CD4-positive, alpha-beta T cell treated with Interleukin-4 for 1 hour (primary cell): ENCODE data around the gene EOLA1.
"Not testable (repeated sequence)": the region's sequence is repeated elsewhere in the genome, so short reads cannot be mapped to it uniquely, and the experiment has no call there.

Source experiments
- DNase-seq, 2 donors: peaks; one replicate each; pipeline ENCODE4 v3.0.0-alpha.2; 2020 to 2022

The EOLA1 gene

DNA sequence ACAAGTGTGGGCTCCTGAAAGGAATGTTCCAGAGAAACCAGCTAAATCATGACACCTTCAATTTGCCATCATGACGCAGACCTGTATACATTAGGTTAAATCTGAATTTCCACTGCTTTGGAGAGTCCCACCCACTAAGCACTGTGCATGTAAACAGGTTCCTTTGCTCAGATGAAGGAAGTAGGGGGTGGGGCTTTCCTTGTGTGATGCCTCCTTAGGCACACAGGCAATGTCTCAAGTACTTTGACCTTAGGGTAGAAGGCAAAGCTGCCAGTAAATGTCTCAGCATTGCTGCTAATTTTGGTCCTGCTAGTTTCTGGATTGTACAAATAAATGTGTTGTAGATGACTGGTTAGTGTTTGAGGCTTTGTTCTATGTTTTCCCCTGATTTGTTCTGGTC lies 6.2 kb downstream of the EOLA1 start:
- not testable (repeated sequence) for DNase-seq

DNA sequence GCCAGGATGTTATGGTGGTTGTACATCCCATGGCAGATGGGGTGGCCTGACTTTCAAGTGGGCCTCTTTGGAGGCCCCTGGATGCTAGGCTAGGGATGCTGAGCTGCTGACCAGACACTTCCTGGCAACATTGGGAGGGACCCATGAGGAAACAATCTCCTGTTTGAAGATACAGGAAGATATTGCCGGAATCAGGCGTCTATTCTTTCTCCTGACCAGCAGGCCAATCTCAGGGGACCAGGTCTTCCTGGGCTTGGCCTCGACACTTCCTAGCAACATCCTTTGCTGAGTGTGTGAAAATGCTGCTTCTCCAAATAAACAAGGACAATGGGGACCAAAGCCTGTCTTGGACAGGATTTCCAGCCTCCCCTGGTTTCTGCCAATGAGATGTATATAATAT lies 7.0 kb downstream of the EOLA1 start:
- not testable (repeated sequence) for DNase-seq

DNA sequence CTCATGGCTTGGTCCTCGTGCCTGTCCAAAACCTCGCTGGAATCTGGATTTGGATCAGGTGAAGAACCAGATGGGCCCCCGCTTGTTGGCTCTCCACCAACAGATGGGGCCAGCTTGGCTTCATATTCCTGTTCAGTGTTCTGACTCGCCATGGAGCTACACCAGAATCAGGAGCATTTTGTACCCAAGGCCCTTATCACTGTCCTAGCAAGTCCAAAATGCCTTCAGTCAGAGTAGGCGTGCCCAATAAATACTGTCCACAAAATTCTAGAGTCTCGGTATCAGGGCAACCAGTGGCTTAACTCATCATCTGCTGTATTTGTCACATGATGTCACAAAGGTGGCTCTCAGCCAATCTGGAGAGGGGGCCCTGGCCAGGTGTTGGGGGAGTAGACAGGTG lies 8.9 kb downstream of the EOLA1 start, which contains the start of gene HSFX3:
Gene HSFX3, minus strand, starts transcription at position 224 of the 400 bp plus-strand sequence. Its CDS starts 72 bp downstream, at position 152.
- DNase-seq = not testable (repeated sequence)

DNA sequence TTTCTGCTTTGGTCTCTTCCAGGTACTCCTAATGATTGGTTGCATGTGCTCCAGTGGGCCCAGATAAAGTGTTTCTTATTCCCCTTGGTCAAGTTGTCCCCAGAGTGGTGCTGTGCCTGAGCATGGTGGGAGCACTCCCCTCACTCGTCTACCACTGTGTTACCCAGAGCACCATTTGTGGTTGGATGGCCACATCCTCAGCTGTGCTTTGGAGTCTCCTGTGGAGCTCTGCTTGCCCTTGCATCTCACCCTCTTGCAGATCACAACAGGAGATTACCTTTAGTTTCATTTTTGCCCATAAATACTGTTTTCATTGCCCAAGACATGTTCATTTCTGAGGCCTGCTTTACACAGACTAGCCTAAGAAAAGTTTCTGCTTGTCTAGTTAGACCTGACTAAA lies 9.6 kb downstream of the EOLA1 start:
- DNase-seq = not testable (repeated sequence)

DNA sequence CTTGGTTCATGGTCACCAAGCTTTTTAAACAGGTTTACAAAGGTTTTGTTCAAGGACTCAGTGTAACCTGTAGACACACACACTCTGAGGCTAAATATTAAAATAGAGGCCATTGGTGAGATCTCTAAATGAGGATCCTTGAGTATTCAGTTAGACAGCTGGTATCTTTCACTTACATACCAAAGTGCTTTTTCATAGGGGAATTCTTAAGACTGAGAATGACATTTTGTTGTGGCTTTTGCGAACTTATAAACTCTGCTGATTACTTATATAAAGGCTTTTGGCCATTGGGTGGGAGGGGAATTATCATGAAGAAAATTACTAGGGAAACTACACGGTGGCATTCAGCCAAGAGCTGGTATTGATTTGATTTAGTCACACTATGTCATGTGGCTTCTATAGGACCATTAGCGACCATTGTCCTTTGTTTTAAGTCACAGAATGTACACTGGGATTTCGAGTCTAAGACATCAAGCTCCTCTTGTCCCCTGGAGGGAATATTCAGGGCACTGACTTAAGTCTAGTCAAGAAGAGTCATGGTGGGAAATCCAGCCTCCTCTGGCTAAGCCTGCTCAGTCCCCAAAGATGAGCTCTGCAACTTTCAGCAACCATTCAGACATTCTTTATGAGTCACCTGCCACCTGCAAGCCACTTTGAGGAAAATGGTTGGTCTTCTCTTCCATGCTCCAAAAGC lies 10.6 kb downstream of the EOLA1 start:
- not testable (repeated sequence) for DNase-seq

DNA sequence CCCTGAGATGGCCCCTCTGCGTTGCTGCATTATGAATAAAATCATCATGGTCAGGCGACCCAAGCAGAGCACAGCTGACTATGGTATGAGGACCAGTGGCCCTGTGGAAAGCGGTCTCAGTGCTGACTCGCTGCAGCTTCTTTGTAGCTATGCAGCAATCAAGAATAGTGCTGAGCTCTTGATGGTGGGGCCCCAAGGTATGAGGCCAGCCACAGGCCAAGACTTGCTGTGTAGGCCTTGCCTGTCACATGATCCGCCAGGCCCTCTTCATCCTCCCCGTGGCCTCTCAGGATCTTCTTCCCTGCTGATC lies 11.1 kb downstream of the EOLA1 start:
- DNase-seq = not testable (repeated sequence)

DNA sequence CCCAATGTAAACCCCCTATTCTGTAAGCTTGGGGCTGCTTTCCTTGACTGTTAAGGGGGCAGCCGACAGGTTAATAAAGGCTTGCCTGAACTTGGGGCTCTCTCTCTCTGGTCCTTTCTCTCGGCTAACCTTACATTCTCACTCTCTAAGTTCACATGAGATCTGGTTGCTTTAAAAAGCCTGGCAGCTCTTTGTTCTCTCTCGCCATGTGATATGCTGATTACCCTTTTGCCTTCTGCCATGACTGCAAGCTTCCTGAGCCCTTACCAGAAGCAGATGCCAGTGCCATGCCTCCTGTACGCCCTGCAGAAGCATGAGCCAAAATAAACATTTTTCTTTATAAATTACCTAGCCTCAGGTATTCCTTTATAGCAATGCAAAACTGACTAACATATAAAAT lies 14.4 kb downstream of the EOLA1 start:
- DNase-seq = not testable (repeated sequence)

DNA sequence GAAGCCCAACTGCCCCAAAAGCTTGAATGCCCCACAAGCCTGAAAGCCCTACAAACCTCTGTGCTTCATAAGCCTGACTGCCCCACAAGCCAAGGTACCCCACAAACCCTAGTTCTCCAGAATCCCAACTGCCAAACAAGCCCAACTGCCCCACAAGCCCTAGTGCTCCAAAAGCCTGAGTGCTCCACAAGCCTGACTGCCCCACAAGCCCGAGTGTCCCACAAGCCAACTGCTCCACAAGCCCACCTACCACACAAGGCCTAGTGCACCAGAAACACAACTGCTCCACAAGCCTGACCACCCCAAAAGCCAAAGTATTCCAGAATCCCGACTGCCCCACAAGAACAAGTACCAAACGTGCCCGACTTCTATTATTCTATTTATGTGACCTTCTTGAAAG lies 22.5 kb downstream of the EOLA1 start:
- DNase-seq = no peak

DNA sequence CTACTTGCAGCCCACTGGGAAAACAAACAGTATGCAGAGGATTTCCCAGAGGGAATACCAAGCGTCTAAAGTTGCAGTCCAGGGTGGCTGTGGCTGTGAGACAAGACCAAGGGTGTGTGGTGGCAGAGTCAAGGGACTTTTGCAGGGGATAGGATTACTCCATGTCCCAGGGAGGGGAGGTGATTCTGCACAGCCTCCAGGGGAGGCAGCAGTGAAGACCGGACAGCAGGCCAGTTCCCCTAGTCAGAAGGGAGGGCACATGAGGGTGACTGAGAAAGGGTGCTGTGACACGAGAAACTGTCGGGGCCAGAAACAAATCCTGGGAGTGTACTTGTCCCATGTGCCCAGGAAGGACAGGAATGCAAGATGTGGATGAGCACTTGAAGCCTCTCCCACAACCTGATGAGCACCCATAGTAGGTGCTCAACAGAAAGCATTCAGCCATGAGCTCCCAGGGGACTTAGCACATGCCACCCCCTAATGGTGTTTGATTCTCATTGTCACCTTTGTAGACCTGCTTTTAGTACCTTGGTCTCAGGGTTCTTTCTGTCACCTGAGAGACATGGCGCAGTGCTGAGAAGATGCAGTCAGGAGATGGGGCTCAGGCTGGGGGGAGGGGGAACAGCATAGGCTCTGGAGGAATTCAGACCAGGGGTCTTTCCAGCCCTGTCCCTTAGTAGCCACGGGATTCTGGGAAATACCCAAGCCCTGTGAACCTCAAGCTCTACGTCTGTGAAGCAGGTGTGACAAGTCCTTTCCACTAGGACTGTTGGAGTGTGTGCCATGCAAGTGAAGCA lies 27.0 kb downstream of the EOLA1 start:
- no peak for DNase-seq

DNA sequence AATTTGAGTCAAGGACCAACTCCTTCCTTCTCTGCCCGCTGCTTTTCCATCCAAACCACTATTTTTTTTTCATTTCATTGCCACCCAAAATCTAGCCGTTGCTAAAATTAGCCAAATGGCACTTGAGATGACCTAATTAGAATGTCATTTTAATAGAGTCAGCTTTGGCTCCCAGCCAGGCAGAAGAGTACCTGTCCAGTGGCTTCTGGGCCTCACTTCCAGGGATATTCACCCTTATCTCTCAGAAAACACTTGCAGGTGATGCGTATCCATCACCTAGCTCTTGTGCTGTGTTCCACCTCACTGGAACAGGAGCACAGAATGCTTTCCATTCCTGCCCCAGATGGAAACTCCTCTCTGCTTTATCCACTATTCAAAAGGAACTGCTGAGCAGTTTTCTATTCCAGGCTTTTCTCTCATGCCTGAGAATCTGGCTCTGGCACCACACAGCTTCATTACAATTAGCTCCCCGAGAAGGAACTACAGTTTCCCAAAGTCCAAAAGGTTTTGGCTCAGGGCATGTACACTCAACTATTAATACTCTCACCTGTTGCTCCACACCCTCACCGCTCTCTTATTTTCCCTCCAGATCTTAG lies 28.0 kb downstream of the EOLA1 start:
- no peak for DNase-seq

DNA sequence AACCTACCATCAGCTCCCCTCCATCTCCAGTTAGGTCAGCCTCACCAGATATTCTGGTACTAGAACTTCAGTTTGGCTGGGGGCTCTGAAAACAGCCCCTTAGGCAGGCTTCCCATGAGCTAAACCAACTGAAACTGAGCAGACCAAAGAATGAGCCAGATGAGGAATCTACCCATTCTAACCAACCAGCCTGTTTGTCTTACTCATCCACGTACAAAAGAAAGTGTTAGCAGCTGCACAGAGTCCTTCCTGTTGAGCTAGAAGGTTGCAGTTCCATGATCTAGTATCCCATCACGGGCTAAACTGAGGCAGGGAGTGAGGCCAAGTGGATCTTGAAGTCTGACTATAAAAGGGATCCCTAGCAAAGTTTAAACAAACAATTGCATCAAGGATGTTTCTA lies 29.0 kb downstream of the EOLA1 start:
- no peak for DNase-seq

DNA sequence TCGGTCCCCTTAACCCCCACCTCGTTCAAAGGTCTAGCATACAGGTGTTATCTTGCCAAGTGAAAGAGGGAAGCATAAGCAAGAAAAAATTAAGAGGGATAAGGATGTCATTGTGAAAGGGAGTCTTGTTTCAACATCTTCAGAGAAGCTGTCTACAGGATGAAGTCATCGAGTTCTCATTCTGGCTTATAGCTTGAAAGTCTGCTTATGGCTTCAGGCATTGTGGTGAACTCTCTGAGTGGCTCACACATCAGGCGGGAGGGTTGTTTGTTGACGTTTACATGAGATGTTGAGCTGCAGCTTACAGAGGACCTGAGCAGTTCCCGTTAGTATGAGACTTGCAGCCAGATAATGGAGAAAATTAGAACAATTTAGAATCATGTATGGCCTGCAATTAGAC lies 29.9 kb downstream of the EOLA1 start:
- DNase-seq = no peak

DNA sequence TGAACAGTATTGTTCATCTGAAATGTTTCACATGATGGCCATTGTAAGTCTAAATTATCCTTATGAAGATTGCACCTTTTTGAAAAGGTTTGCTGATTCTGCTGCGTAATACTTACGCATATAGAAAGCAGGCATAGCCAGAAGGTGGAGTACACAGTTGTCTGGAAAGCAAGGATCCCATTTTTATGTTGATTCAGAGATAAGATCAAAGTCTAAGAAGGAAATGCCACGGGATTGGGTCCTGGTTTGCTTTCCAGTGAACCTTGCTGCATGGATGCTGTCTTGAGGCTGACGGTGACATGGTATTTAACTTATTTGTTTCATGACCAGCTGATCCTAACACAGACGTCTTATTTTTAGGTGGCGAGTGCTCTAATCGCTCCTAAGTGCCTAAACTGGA lies 31.0 kb downstream of the EOLA1 start:
- no peak for DNase-seq

DNA sequence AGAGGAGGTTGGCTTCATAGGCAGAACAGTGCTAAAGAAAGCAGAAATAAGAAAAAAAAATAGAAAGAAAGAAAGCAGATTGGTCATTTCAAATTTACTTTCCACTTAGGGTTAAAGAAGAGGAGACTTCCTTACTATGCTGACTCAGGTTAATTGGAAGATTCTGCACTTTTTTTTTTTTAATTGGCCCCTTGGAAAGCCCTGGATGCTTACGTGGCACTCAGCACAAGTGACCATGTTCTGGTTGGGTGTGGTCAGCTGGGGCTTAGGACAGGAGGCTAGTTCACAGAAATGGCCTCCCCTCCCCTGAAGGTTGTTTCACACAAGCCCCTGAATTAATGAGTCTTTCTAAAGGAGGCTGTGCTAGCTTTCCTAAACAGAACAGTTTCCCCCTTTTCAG lies 31.9 kb downstream of the EOLA1 start:
- DNase-seq = no peak

DNA sequence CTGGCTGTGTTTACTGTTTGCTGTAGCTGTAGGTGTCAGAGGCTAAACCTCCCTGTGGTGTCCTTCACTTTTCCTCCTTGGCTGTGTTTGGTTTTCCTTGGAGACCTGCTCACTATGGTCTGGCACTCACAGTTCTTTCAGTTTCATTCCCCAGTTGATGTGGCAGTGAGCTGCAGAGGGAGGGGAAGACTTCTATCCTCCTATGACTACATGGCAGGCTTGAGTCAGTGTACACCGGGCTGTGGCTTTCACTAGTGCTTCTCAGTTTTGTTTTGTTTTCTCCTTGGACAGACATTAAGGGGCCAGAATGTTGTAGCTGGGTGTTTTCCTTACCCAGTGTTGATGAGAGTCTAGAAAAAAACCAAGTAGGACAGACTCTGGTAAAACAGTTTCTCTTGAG lies 32.6 kb downstream of the EOLA1 start:
- not testable (repeated sequence) for DNase-seq

DNA sequence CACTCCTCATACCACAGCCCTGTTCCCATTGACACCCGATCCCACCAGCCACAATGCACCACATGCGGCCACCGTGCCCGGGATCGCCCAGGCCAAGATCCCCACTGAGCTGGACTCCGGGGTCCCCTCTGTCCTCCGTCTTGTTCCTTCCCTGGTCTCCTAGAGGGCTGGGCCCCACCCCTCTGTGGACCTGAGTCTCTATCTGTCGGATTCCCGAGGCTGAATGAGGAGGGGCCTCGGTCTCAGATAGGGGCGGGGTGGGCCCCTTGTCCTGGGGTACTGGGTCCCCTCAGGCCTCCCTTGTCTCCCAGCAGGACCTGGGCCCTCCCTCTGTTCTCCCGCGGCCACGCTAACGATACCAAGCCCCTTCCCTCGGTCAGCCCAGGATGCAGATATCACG lies 44.8 kb downstream of the EOLA1 start:
- not testable (repeated sequence) for DNase-seq

DNA sequence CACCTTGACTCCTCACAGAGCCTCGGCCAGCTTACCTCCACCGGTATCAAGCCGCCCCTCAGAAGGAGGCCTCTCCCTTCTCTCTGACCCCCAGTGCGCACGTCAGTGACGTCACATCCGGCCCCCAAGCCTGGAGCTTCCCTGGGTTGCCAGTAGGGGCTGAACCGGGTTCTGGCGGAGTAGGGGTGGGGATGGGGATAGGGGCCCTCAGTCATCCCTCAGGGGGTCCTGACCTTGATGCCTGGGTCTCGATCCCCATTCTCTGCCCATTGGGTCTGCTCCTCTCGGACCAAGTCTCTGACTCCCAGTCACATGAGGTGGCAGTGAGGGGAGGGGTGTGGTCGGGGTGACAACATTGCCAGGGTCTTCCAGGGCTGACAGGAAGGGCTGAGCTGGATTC lies 46.5 kb downstream of the EOLA1 start, which contains the start of gene MAGEA9B:
Gene MAGEA9B, minus strand, starts transcription at position 101 of the 400 bp plus-strand sequence. CDS start 4,280 bp downstream, outside the sequence.
- not testable (repeated sequence) for DNase-seq

DNA sequence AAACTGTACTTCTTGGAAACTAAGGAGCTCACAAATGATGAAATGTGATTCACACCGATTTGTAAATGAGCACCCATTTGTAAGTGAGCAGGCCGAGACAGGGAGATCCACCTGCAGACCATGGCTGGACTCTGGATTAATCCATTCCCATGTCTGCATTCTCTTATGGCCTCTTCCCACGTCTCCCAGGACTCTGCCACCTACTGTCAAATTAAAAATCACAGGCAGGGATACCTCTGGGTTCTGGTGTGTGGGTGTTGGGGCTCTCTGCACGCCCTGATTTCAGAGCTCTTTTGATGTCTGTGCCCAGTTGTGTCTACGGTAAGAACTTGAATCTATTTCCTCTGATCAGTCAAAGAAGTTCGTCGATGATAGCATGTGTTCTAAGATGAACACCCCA lies 50.2 kb downstream of the EOLA1 start:
- not testable (repeated sequence) for DNase-seq

DNA sequence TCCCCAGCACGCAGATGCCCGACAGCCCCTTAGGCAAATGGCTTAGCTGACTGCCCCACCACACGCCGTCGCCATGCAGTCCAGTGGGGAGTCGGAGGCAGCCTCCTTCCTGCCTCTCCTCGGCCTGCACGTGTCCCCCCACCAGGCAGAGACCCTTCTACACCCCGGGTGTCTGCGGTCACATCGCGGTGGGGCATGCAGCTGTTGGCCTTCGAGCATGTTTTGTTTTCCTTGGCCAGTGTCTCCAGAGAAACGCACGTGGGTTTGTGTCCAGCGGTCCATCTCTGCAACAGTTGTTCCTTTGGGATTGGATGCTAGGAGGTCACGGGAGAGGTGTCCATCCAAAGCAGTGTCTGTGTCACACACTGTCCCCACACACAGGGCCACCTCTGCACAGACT lies 54.4 kb downstream of the EOLA1 start, which contains the start of gene HSFX2:
Gene HSFX2, minus strand, starts transcription at position 101 of the 400 bp plus-strand sequence. CDS start 614 bp downstream, outside the sequence.
- DNase-seq = not testable (repeated sequence)

DNA sequence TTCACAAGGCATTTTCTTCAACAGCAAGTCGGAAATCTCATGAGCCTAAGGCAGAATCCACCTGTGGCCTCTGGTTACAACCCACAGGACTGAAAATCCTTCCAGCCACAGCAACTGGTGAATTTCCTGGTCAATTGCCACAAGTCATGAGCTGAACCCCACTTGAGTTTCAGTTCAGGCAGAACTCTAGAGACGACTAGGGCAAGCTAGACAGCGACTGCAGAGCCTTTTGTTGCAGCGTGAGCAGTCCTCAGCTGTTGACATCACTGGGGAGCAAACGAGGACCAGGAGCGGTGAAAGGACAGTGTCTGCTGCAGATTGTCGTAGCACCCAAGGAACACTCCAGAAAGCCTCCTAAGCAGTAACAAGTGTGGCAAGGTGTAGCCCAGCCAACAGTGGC lies 55.1 kb downstream of the EOLA1 start:
- not testable (repeated sequence) for DNase-seq
